ENCODE results near the gene PTPRA. TPM values are rescaled to one million over a fixed set of nuclear protein-coding genes. Genes with fewer than 3 reads are reported as not detected.

The PTPRA gene
- total and polyA plus RNA-seq, 2 of the 4 experiments (the other 2 are of a cell fraction): 35.0 to 50.0 TPM

DNA sequence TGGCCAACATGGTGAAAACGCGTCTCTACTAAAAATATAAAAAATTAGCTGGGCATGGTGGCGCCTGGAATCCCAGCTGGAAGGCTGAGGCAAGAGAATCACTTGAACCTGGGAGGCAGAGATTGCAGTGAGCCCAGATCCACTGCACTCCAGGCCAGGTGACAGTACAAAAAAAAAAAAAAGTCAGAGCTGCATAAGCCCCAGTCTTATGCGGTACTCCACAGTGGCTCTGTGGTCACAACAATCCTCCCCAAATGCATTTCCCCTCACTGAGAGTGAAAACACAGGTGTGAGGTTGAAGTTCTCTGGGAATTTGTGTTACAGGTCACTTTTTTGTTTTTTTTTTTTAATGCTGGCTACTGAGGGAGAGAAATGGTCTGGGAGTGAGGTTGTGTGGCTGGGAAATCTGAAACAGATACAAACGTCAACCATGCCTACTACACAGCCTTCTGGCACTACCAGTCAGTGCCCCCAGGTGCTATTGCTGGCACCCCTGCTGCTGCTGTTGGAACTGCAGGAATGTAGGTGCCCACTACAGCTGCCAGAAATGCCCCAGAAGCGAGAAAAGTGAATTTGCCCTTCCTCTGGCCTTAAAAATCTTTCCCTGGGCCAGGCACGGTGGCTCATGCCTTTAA, 178.2 kb downstream of the PTPRA start:
- POLR2A ChIA-PET (ENCODE audit: unreplicated experiment): interaction anchor here (0.6 kb wide), 1 partner anchor 132 kb away, joined by 3 read pairs; no protein-coding TSS in a partner anchor
- no CpG with 5 or more reads among the region's 7 CpGs for WGBS, 2 experiments (ENCODE audit: extremely low coverage in 2 of 2, insufficient read length in 1 of 2)
- dilution Hi-C loops (cut with HindIII; ENCODE audit: low sequenced_read_pairs, unreplicated experiment): no loop called here

More for the DNA sequence above, 178.2 kb downstream of the PTPRA start:
- BruUV-seq (replicated peaks): no TSS peak
- no peaks in the 10 kb centered on the region for H3K27me3 ChIP-seq (ENCODE audit: control insufficient read depth, insufficient read depth, low read length)
- H3K14ac ChIP-seq (replicated peaks; ENCODE audit: low read depth, low read length): no peak overlapping the region
- no peak overlapping the region for H2BK5ac ChIP-seq (ENCODE audit: low read depth, low read length, poor library complexity, severe bottlenecking)
- peaks cover 4% of the 10 kb centered on the region; the same call in 1 of the 2 replicates for H3K4me1 ChIP-seq (ENCODE audit: control insufficient read depth, insufficient read depth, low read length)
- H4K8ac ChIP-seq (ENCODE audit: low read depth in 2 of 2, low read length in 2 of 2): no peak overlapping the region
- no peak overlapping the region for H2BK120ac ChIP-seq (ENCODE audit: low read depth, low read length)
- H3K36me3 ChIP-seq (ENCODE audit: control insufficient read depth, insufficient read depth, low read length): peaks cover 21% of the 10 kb centered on the region
- H2AFZ ChIP-seq (replicated peaks; ENCODE audit: low read length, poor library complexity): no peak overlapping the region
- in situ Hi-C loops (cut with MboI; ENCODE audit: low sequenced_read_pairs): no loop called here
- H3K9me3 ChIP-seq (ENCODE audit: control insufficient read depth, insufficient read depth, low read length): no peaks in the 10 kb centered on the region
- no peak overlapping the region for H3K56ac ChIP-seq (ENCODE audit: extremely low read depth, insufficient read depth, low read length)
- H4K5ac ChIP-seq (ENCODE audit: low read depth, low read length): no peak overlapping the region
- no peak overlapping the region for H4K91ac ChIP-seq (ENCODE audit: insufficient read depth, low read depth, low read length)
- H3K4ac ChIP-seq (ENCODE audit: low read depth, low read length): no peak overlapping the region
- H3K9ac ChIP-seq (ENCODE audit: low read depth, low read length): no peak overlapping the region
- H3K79me1 ChIP-seq (ENCODE audit: low read depth in 1 of 2, low read length in 2 of 2): peaks cover 9 to 18% of the 10 kb centered on the region in 2 experiments
- ATAC-seq (ENCODE audit: low read depth) (no peak), DNase-seq (no peak)
- CTCF ChIA-PET: no interaction called here
- no peak overlapping the region for H2AK9ac ChIP-seq (replicated peaks; ENCODE audit: low read depth, low read length, poor library complexity)
- no peak overlapping the region for H2BK15ac ChIP-seq (ENCODE audit: low read depth, low read length)
- peaks cover 11% of the 10 kb centered on the region for H3K9me1 ChIP-seq (ENCODE audit: insufficient read depth, low read length)
- no peak overlapping the region for H3K4me2 ChIP-seq (ENCODE audit: low read depth, low read length)
- intact Hi-C loops (cut with micrococcal nuclease): loop anchor here (10.0 kb wide), 1 partner anchor 263 kb away; no protein-coding TSS in a partner anchor
- H3K4me3 ChIP-seq (ENCODE audit: insufficient read depth, low read depth, low read length): no peak overlapping the region
- H4K20me1 ChIP-seq (ENCODE audit: insufficient read depth, low read length): peaks cover 9% of the 10 kb centered on the region
- H3K18ac ChIP-seq (ENCODE audit: low read depth, low read length): no peak overlapping the region
- no peak overlapping the region for H3K23ac ChIP-seq (ENCODE audit: low read depth, low read length)
- no peak overlapping the region for H2BK20ac ChIP-seq (ENCODE audit: low read depth, low read length)
- no peak overlapping the region for H2AK5ac ChIP-seq (ENCODE audit: low read depth, low read length)
- H3K27ac ChIP-seq (ENCODE audit: insufficient read depth, low read length): no peak overlapping the region
- TF ChIP-seq MXI1 (IDR thresholded peaks at IDR 0.05; ENCODE audit: borderline replicate concordance, low read depth, low read length): no peak
- TF ChIP-seq FOS (IDR thresholded peaks at IDR 0.05; ENCODE audit: low read depth, low read length): no peak
- TF ChIP-seq, protein P1, sequence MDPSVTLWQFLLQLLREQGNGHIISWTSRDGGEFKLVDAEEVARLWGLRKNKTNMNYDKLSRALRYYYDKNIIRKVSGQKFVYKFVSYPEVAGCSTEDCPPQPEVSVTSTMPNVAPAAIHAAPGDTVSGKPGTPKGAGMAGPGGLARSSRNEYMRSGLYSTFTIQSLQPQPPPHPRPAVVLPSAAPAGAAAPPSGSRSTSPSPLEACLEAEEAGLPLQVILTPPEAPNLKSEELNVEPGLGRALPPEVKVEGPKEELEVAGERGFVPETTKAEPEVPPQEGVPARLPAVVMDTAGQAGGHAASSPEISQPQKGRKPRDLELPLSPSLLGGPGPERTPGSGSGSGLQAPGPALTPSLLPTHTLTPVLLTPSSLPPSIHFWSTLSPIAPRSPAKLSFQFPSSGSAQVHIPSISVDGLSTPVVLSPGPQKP (IDR thresholded peaks at IDR 0.05; ENCODE audit: borderline replicate concordance, low read depth, low read length): no peak
- no peak for TF ChIP-seq CEBPB (IDR thresholded peaks at IDR 0.05; ENCODE audit: low read depth, low read length)
- no peak for TF ChIP-seq RAD21 (IDR thresholded peaks at IDR 0.05; ENCODE audit: low read length)
- no peak for TF ChIP-seq NFE2L2 (IDR thresholded peaks at IDR 0.05; ENCODE audit: low read depth, low read length)
- no peak for TF ChIP-seq BHLHE40 (IDR thresholded peaks at IDR 0.05; ENCODE audit: low read depth, low read length)
- TF ChIP-seq RCOR1 (IDR thresholded peaks at IDR 0.05; ENCODE audit: insufficient replicate concordance, low read length): no peak
- no peak for TF ChIP-seq CHD1 (IDR thresholded peaks at IDR 0.05; ENCODE audit: low read depth, low read length)
- TF ChIP-seq POLR2A (IDR thresholded peaks at IDR 0.05; ENCODE audit: low read depth, low read length): no peak
- TF ChIP-seq MAZ (IDR thresholded peaks at IDR 0.05; ENCODE audit: borderline replicate concordance, low read depth, low read length): no peak

Measured in IMR-90 (cell line).